Kidney epithelial cell (primary cell): ENCODE data around the gene ZXDA. TPM values are rescaled to one million over a fixed set of nuclear protein-coding genes. Genes with fewer than 3 reads are reported as not detected.

Source experiments
- DNase-seq: peaks from one replicate; pipeline ENCODE4 v3.0.0-alpha.2; 2010; ENCODE audit warnings: low read depth
- H3K27me3 ChIP-seq: 2 replicates; pipeline ENCODE4 v1.6.0; 2011; ENCODE audit warnings: low read length; ENCODE audit not compliant: control insufficient read depth, insufficient read depth
- H3K36me3 ChIP-seq: 2 replicates; pipeline ENCODE4 v1.5.1; 2011; ENCODE audit warnings: low read length; ENCODE audit not compliant: control insufficient read depth, insufficient read depth
- H3K4me3 ChIP-seq: 2 replicates; pipeline ENCODE4 v1.5.1; 2011; ENCODE audit warnings: low read depth, mild to moderate bottlenecking, control low read depth, low read length
- CTCF ChIP-seq: IDR thresholded peaks from 2 replicates; pipeline ENCODE4 v1.5.1; 2011; ENCODE audit warnings: mild to moderate bottlenecking, moderate library complexity, low read length, control low read depth, inconsistent platforms; ENCODE audit not compliant: insufficient read depth, poor library complexity, severe bottlenecking
- total RNA-seq: library from RNA; depleted of rRNA; stranded (reverse); fragments of >200 nt; gene quantifications from 2 replicates; pipeline ENCODE4 v1.2.3, GENCODE V29; 2015

ZXDA gene
- total RNA-seq, 1 donor from 2014 or later = 6.5 TPM

GRCh38 chrX:57899906-57900305, 10.4 kb downstream of the ZXDA start:
- TF ChIP-seq CTCF = no peak

GRCh38 chrX:57899064-57899463, 11.2 kb downstream of the ZXDA start:
- Histone ChIP-seq H3K27me3 (no peaks in the 10 kb centered on the region), H3K36me3 (no peaks in the 10 kb centered on the region)
- TF ChIP-seq CTCF = no peak

More at GRCh38 chrX:57899906-57900305, 10.4 kb downstream of the ZXDA start:
- no peak for DNase-seq
- Histone ChIP-seq H3K27me3 (no peaks in the 10 kb centered on the region), H3K4me3 (no peak overlapping the region), H3K36me3 (no peaks in the 10 kb centered on the region)

GRCh38 chrX:57871463-57871862, 38.8 kb downstream of the ZXDA start:
- H3K36me3 ChIP-seq = no peaks in the 10 kb centered on the region
- H3K4me3 ChIP-seq = no peak overlapping the region
- no peak for DNase-seq
- no peak for TF ChIP-seq CTCF
- no peaks in the 10 kb centered on the region for H3K27me3 ChIP-seq

More at GRCh38 chrX:57899064-57899463, 11.2 kb downstream of the ZXDA start:
- no peak for DNase-seq
- no peak overlapping the region for H3K4me3 ChIP-seq

Other genes with a start within 250 kb of the ZXDA start
- gene NLRP2B, start 230.2 kb downstream of the ZXDA start, total RNA-seq = not detected in 2 replicates